H1 (cell line): ENCODE measurements around the gene CWC27. TPM values are rescaled to one million over a fixed set of nuclear protein-coding genes. Genes with fewer than 3 reads are reported as not detected.

Experiments
- BRCA1 ChIP-seq: IDR thresholded peaks from 2 replicates; pipeline ENCODE4 v1.6.1; 2012; ENCODE audit warnings: low read depth, low read length, improper control_type of control experiment
- SIRT6 ChIP-seq: IDR thresholded peaks from one replicate; pipeline ENCODE4 v1.7.1; 2012; ENCODE audit warnings: low read length, inconsistent platforms
- TEAD4 ChIP-seq: IDR thresholded peaks from 2 replicates; pipeline ENCODE4 v1.6.1; 2012; ENCODE audit warnings: low read depth, low read length, inconsistent platforms, mixed read lengths
- polyA plus RNA-seq, 7 experiments: library from polyadenylated mRNA; depleted of rRNA in 3 of 7; stranded (reverse) in 5 of 7; unstranded in 2 of 7; fragments of >200 nt in 5 of 7; fragments of 200-250 nt in 2 of 7; gene quantifications; 1 replicate in 5 of 7; 2 replicates in 1 of 7; 4 replicates in 1 of 7; pipeline versions ENCODE4 v1.2.1 to v1.2.3, GENCODE V29; 2011 to 2013; ENCODE audit warnings: missing spikeins in 2 of 7, mixed read lengths in 2 of 7
- total RNA-seq: library from RNA; stranded (reverse); fragmentation: NEBNext Ultra II Directional; extraction: Animal tissue kit (Norgen Biotek cat#: 25700); gene quantifications from 2 replicates; pipeline ENCODE4 v1.2.1, GENCODE V29; 2021

Gene CWC27
- total and polyA plus RNA-seq, 2 of the 8 experiments (the other 6 are each of a cell fraction or from before 2014, with no cell fraction given): 24.9 to 43.4 TPM

DNA sequence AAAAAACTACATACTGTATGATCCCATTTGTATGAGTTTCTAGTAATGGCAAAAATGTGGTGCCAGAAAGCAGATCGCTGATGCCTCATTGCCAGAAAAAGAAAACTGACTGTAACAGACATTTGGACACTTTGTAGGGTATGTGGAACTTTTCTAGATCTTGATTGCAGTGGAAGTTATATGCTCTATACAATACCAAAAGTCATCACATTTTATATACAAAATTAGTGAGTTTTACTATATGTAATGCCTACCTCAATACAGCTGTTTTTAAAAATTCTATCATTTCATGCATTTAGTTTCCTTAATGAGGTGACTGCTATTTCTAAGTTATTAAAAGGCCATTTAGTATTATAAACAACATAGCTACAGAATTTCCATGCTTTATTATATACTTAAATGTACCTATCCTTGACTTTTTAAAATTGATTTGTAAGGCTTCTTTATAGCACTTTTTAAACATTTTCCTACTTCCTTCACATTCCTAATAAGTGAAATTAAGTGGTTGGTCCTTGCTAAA lies 199.9 kb downstream of the CWC27 start (continued):
- TF ChIP-seq TEAD4 (no peak), BRCA1 (no peak), SIRT6 (no peak)
